Measurements from ENCODE around the gene CASKIN1.
"Not testable (repeated sequence)": the region's sequence is repeated elsewhere in the genome, so short reads cannot be mapped to it uniquely, and the experiment has no call there.

CASKIN1 gene, protein sequence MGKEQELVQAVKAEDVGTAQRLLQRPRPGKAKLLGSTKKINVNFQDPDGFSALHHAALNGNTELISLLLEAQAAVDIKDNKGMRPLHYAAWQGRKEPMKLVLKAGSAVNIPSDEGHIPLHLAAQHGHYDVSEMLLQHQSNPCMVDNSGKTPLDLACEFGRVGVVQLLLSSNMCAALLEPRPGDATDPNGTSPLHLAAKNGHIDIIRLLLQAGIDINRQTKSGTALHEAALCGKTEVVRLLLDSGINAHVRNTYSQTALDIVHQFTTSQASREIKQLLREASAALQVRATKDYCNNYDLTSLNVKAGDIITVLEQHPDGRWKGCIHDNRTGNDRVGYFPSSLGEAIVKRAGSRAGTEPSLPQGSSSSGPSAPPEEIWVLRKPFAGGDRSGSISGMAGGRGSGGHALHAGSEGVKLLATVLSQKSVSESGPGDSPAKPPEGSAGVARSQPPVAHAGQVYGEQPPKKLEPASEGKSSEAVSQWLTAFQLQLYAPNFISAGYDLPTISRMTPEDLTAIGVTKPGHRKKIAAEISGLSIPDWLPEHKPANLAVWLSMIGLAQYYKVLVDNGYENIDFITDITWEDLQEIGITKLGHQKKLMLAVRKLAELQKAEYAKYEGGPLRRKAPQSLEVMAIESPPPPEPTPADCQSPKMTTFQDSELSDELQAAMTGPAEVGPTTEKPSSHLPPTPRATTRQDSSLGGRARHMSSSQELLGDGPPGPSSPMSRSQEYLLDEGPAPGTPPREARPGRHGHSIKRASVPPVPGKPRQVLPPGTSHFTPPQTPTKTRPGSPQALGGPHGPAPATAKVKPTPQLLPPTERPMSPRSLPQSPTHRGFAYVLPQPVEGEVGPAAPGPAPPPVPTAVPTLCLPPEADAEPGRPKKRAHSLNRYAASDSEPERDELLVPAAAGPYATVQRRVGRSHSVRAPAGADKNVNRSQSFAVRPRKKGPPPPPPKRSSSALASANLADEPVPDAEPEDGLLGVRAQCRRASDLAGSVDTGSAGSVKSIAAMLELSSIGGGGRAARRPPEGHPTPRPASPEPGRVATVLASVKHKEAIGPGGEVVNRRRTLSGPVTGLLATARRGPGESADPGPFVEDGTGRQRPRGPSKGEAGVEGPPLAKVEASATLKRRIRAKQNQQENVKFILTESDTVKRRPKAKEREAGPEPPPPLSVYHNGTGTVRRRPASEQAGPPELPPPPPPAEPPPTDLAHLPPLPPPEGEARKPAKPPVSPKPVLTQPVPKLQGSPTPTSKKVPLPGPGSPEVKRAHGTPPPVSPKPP (N-terminal part only)

DNA sequence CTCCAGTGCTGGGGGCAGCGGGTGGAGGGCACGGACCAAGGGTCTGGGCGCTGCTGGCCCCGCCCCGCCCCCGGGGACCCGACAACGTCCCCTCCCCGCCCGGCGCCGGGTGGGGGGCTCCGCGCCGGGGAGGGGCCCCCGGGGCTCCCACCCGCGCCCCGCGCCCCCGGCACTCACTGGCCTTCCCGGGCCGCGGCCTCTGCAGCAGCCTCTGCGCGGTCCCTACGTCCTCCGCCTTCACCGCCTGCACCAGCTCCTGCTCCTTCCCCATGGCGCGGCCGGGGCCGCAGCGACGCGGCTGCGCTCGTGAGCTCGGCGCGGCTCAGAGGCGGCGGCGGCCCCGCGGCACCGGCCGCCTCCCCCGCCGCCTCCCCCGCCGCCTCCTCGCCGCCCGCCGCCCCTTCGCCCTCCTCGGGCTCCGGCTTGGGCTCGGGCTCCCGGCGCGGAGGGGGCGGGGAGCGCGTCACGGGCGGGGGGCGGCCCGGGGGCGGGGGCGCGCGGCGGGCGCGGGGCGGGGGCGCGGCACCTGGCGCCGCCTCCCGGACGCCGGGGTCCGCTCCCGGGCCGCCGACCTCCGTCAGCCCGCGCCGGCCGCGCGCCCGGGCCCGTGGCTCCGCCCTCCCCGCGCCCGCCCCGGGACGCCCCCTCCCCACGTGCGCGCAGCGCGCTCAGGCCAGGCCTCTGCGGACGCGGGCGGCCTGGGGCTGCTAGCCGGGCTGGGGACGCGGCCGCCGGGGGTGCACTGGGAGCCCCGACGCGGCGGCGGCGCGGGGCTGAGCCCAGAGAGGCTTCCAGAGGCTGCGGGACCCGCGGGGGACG is at the start of gene CASKIN1:
Gene CASKIN1 (minus strand): TSS at position 444 of the 819 bp plus-strand sequence. CDS start 173 bp downstream, at position 271.
- FAIRE-seq: no peak

DNA sequence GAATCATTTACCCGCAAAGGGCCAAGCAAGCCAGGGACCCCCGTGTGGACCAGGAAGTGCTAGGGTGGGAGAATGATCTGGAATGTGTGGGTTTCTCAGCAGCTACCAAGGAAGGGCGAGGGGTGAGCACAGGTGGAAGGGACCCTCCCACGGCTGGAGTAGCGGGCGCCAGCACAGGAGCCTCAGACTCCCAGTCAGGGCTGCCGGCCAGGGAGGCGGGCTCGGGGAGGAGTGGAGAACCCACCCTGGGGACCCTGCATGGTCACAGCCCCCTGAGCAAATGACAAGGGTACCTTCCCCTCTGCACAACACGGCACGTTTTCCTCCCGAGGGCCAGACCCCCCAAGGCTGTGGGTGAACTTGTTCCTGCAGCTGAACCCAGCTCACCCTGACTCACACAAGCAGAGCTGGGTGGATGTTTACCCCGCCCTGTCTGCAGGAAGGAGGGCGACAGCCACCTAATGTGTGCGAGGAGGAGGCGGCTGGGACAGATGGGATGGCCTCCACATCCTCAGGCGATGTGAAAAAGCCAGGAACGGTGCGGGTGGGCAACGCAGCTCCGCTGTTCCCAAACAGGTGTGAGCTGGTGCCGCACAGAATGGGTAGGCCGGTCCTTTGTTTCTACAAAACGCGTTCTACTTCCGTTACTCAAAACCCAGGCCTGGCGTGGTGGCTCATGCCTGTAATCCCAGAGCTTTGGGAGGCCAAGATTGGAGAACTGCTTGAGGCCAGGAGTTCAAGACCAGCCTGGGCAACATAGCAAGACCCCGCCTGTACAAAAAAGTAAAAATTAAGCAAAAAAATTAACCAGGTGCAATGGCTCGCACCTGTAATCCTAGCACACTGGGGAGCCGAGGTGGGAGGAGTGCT is 48.8 kb upstream of the CASKIN1 start:
- FAIRE-seq: no peak

DNA sequence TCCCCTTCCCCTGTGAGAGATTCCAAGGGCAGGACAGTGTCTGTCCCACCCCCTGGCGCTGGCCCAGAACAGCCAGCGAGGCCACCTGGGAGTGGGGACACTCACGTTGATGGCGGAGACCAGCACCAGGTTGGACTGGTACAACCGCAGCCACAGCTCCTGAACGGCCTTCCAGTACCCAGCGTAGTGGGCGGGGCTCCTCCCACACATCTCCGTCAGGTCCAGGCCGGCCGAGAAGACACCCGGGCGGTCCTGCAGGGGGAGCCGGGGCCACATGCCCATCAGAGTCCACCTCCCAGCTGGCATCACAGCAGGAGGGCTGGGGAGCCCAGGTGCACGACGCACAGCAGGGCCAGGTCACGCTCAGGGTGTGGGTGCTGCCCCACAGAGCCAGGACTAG is 47.9 kb upstream of the CASKIN1 start:
- FAIRE-seq: no peak

DNA sequence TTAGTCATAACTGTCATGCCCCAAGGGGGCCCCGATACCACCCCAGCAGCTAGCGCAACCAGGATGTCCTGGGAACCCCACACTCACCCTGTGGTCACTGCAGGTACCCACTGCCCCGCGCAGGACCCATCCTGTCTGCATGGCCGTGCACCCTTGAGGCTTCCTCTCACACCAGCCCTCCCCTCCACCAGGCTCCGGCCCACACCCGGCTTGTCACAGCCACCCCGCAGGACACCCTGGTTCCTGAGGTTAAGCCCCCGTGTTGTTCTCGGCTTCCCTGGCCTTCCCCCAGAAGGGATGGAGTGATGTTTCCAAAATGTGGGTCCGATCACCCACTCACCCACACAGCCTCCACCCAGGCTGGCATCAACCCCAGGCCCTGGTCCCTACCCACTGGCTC is 47.4 kb upstream of the CASKIN1 start:
- FAIRE-seq: no peak

DNA sequence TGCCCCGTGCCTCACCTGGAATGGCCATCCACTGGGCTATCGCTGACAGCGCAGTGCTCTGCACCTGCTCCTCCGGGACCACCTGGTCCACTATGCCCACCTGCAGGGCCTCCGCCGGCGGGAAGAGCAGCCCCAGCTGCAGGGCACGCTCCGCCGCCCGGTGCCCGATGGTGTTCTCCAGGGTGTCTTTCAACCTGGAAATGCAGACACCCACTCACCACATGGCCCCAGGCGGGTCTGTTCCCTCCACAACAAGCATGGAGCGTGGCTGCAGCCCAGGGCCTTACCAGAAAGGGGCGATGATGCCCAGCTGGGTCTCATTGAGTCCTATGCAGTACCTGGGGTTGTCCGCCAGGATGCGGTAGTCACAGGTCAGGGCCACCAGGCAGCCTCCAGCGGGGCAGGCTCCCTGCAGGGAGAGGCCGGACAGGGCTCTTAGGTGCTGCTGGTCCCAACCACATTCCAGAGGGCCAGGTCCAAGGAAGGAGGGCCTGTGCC is 46.7 kb upstream of the CASKIN1 start:
- no peak for FAIRE-seq

DNA sequence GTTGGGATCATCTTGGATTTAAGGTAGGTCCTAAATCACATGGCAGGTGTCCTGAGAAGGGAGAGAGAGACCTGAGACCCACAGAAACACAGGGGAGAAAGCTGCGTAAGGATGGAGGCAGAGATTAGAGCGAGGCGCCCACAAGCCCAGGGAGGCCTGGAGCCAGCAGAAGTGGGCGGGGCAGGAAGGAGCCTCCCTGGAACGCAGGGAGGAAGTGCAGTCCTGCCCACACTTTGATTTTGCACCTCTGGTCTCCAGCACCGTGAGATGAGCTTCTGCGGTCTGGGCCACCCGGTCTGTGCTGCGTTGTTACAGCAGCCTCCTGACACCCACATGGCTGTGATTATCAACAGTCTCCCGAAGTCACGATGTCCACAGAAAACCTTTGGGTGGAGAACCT is 46.2 kb upstream of the CASKIN1 start:
- FAIRE-seq: no peak

DNA sequence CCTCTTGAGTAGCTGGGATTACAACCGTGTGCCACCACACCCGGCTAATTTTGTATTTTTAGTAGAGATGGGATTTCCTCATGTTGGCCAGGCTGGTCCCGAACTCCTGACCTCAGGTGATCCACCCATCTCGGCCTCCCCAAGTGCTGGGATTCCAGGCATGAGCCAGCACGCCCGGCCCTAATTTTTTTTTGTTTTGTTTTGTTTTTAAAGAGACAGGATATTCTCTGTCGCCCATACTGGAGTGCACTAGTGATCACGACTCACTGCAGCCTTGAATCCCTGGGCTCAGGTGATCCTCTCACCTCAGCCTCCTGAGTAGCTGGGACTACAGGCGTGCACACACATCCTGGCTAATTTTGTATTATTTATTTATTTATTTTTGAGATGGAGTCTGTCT is 43.9 kb upstream of the CASKIN1 start:
- FAIRE-seq: not testable (repeated sequence)

DNA sequence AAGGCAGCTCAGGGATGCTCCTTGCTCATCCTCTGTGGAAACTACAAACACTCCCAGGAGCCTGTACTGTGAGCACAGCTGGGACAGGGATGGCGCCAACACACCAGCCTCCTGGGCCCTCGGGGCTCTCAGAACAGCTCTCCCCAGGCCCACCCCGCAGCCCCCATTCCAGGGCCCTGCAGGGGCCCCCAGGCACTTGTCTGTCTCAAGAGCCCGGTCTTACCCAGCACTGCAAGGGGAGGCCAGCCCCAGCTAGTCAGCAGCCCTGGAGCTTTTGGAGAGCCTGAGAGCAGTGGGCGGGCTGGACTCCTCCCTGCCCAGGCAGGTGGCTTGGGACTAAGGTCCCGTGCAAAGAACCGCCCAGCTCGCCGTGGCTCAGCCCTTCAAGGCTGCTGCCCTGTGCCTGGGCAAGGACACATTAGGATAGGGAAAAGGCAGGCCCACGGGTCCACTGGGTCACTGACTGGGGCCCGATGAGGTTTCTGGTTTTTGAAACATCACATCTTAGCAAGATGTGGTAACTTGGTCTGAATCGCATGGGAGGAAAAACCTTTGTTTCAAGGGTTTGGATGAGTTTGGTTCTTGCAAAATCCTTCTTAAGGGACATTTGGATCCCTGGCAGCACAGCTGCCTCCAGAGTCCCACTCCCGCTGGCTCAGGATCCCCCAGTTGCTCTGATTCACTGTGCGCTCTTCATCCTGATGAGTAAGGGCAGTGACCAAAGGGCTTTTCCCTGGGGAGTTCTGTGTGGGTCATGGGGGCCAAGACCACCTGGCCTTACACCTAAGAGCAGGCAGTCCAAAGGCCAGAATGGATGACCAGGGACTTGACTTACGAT is 42.7 kb upstream of the CASKIN1 start:
- FAIRE-seq: no peak

DNA sequence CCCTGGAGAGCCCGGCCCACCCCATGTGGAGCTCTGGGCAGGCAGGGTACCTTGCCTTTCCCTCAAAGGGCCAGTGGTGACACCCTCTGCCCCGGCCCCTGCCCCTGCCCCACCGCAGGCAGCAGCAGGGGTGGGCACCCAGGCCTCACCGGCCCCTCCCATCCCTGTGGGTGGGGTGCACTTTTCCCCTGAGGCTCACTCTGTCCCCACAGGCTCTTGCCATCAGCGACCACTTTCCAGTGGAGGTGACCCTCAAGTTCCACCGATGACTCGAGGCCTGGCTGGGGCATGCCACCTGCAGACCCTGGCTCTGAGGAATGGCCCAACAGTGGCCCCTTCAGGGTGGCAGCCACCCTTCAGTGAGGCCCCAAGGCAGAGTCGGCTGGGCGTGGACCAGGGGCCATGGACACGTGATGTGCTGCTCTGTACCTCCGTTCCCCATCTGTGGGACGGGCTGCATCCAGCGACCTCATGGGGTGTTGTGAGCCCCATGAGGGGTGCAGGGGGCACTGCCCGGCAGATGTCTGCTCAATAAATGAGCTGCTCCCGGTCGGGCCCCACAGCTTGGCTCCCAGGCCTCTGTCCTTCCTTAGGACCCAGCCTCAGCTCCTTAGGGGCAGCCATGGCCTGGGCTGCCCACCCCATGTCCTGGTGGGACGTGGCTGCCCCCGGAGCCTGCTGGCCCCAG is 41.9 kb upstream of the CASKIN1 start:
- no peak for FAIRE-seq

DNA sequence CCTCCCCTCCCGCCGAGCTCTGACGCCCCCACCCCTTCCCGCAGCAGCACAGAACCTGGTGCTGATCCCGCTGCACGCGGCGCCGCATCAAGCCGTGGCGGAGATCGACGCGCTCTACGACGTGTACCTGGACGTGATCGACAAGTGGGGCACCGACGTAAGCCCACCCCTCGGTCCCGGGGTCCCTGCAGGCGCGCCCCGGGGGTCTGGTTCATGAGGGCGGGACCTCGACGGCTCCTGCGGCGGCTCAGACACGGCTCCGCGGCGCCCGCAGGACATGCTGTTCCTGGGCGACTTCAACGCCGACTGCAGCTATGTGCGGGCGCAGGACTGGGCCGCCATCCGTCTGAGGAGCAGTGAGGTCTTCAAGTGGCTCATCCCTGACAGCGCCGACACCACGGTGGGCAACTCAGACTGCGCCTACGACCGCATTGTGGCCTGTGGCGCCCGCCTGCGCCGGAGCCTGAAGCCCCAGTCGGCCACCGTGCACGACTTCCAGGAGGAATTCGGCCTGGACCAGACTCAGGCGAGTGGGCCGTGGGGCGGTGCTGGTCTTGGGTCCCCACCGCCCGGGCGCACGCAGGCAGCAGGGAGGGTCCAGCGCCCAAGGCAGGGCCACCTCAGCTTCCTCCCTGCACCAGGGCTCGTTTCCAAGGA is 41.2 kb upstream of the CASKIN1 start:
- FAIRE-seq: no peak

DNA sequence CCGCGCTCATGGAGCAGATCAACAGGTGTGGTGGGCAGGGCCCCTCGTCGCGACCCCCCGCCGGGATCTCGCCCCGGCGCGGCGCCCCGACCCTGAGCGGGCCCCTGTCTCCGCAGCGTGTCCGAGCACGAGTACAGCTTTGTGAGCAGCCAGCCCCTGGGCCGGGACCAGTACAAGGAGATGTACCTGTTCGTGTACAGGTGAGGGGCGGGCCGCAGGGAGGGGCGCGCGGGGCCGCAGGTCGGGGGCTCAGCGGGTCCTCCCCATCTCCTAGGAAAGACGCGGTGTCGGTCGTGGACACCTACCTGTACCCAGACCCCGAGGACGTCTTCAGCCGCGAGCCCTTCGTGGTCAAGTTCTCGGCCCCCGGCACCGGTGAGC is 40.7 kb upstream of the CASKIN1 start:
- no peak for FAIRE-seq

DNA sequence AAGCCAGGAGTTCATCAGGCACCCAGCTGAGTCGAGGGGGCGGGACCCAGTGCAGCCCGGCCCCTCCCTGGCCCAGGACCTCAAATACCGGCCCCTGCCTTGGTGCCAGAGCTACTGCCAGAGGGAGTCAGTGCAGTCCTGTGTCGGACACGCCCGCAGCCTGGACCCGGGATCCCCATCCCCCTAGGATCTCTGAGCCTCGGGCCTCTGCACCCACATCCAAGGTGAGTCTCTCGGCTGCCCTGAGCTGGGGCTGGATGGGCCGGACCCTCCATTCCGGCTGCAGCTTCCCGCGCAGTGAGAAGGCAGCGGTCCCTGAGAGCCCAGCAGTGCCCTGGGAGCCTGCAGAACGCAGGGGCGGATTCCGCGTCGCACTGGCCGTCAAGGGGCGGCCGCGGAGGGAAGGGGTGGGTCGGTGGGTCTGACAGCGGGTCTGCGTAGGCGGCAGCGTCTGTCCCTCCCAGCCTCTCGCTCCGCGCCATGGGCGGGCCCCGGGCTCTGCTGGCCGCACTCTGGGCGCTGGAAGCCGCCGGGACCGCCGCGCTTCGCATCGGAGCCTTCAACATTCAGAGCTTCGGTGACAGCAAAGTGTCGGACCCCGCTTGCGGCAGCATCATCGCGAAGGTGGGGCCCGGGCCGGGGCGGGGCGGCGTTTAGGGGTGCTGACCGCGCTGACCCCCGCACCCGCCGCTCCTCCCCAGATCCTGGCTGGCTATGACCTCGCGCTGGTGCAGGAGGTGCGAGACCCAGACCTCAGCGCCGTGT is 40.1 kb upstream of the CASKIN1 start, which contains the start of gene DNASE1L2:
Gene DNASE1L2 (plus strand): TSS at position 108 of the 765 bp plus-strand sequence. CDS start 373 bp downstream, at position 481.
- FAIRE-seq: no peak

DNA sequence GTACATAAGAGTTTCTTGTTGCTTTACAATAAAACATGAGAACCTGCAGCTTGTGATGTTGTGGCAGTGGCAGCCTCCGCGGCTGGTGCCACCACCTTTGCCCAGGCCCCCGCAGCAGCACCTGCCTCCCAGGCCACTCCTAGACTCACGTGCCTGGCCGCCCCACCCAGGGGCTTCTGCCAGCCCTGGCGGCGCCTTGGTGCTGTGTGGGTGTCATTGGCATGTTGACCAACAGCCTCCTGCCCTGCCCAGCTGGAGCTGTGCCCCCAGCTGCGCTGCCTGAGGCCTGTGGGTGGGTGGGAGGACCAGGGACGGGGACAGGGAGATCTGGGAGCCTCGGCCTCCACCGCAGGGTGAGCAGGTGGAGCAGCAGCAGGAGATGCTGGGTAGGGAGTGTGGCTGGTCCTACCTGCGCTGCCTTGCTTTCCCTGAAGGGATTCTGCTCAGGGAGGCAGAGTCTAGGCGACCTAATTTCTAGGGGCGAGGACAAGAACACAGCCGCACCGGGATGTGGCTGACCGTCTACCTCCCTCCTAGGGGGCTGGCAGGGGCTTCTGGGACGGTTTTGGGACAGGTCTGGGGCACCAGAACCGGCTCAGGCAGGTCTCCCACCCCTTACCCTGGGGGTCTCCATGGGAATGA is 39.4 kb upstream of the CASKIN1 start:
- FAIRE-seq: no peak

DNA sequence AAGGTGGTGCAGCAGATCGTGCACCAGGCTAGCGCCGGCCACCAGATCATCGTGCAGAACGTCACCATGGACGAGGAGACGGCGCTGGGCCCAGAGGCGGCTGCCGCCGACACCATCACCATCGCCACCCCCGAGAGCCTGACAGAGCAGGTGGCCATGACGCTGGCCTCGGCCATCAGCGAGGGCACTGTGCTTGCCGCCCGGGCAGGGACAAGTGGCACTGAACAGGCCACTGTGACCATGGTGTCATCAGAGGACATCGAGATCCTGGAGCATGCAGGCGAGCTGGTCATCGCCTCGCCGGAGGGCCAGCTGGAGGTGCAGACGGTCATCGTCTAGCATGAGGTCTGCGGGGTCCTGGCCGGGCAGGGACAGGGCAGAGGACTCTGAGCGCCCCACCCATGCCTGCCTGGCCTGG is 38.8 kb upstream of the CASKIN1 start:
- FAIRE-seq: no peak

DNA sequence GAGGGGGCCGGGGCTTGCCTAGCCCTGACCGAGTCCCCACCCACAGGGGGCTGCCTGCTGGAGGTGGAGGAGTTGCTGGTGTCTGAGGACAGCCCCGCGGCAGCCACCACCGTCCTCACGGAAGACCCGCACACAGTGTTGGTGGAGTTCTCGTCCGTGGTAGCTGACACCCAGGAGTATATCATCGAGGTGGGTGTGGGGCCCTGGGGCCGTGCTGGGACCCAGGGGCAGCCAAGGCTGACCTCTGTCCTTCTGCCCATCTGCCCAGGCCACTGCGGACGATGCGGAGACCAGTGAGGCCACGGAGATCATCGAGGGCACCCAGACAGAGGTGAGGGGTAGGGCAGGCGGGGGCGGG is 38.4 kb upstream of the CASKIN1 start:
- no peak for FAIRE-seq

DNA sequence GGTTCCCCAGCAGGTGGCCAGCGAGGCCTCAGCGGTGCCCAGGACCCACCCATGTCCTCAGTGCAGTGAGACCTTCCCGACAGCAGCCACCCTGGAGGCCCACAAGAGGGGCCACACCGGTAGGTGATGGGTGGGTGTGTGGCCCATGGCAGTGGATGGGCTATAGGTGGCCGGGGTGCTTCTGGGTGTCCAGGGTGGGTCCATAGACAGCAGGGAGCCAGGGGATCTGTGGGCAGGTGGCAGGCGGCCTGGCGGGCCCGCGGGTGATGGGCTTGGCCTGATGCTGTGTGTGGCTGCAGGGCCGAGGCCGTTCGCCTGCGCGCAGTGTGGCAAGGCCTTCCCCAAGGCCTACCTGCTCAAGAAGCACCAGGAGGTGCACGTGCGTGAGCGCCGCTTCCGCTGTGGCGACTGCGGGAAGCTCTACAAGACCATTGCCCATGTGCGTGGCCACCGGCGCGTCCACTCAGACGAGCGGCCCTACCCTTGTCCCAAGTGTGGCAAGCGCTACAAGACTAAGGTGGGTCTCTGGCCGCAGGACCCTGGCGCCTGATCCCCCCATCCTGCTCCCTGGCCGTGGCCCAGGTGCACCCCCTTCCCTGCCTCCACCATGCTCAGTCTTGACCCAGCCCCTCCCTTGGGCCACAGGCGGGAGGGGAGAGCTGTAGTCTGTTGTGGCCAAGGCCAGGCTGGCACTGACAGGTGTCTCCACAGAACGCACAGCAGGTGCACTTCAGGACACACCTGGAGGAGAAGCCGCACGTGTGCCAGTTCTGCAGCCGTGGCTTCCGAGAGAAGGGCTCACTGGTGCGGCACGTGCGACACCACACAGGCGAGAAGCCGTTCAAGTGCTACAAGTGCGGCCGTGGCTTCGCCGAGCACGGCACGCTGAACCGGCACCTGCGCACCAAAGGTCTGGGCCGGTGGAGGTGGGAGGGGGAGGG is 37.7 kb upstream of the CASKIN1 start:
- FAIRE-seq: no peak

All from TTC549 (cell line).